ENCODE results near the gene ACMSD. TPM values are rescaled to one million over a fixed set of nuclear protein-coding genes. Genes with fewer than 3 reads are reported as not detected.
"Not testable (repeated sequence)": the region's sequence is repeated elsewhere in the genome, so short reads cannot be mapped to it uniquely, and the experiment has no call there.

Gene ACMSD
- not detected for total RNA-seq

DNA sequence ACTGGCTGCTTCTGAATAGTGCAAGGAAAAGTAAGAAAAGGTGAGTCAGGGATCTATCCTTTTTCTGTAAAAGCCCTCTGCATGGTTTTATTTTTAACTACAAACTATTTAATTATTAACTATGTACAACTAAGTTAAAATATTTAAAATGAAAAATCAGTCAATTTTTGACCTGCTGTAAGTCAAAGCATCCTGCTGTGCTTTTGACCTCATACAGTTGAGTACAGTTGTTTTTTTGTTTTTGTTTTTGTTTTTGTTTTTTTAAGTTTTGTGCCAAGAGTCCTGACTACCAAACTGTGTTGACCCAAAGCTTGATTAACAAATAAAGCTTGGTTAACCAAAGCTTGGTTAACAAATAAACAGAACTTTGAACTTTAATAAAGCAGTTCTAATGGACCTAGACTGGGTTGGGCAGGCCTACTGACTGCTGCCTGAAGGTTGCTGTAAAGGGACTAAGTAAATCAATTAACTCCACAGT, at the start of gene ACMSD:
ACMSD (plus strand) TSS at position 474 of the 478 bp plus-strand sequence. CDS start 67 bp downstream, outside the sequence.
- Mint-ChIP-seq H3K4me3 (no peak within 1 kb of the TSS), H3K36me3 (peaks cover 3% of the 10 kb centered on the region), H3K27ac (no peak within 1 kb of the TSS), H3K9me3 (ENCODE audit: low read depth) (peaks cover 4% of the 10 kb centered on the region), H3K4me1 (no peaks in the 10 kb centered on the region), H3K27me3 (peaks cover 53% of the 10 kb centered on the region)
- no peak for ATAC-seq
- DNase-seq, result no peak
- CTCF ChIA-PET, result no interaction called here

DNA sequence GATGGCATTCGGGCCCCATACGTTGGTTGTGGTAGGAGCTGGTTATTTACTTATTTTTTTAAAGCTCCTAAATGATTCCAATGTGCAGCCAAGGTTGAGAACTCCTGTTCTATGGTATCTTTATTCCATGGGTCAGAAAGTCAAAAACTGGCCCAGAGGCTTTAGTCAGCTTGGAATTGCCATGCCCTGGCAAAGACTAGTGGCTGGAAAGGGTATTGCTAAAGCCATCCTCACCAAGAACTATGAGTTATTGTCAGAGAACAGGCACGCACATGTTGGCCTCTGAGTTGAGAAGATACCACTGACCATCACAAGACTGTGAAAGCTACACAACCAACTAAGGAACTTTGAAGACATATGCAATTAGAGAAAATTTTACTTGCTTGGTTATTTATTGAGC, 47.9 kb upstream of the ACMSD start:
- Mint-ChIP-seq H3K27ac (no peak overlapping the region), H3K9me3 (ENCODE audit: low read depth) (no peaks in the 10 kb centered on the region)
- CTCF ChIA-PET, result no interaction called here

DNA sequence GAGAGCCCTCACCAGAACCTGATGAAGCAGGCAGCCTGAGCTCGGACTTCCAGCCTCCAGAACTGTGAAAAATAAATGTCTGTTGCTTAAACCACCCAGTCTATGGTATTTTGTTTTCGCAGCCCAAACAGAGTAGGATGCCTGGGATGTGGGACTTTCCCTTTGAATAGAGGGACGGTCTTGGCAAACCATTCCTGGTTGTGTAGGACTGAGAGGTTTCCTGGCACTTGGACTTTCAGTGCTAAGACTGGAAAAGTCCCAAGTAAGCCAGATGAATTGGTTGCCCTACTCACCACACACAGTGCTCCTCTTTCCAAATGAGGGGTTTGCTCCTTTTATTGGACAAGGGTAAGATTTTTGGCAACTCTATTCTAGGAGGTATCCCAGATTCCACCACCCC, 46.8 kb upstream of the ACMSD start:
- Mint-ChIP-seq H3K4me3 (no peak overlapping the region), H3K36me3 (no peaks in the 10 kb centered on the region), H3K27me3 (peaks cover 12% of the 10 kb centered on the region), H3K27ac (no peak overlapping the region), H3K4me1 (peaks cover 4% of the 10 kb centered on the region), H3K9me3 (ENCODE audit: low read depth) (no peaks in the 10 kb centered on the region)
- ATAC-seq, result no peak
- no peak for DNase-seq
- CTCF ChIA-PET, result no interaction called here

More for the DNA sequence above, 47.9 kb upstream of the ACMSD start:
- peaks cover 8% of the 10 kb centered on the region for H3K27me3 Mint-ChIP-seq
- no peaks in the 10 kb centered on the region for H3K36me3 Mint-ChIP-seq
- DNase-seq, result no peak
- peaks cover 4% of the 10 kb centered on the region for H3K4me1 Mint-ChIP-seq
- ATAC-seq, result no peak
- no peak overlapping the region for H3K4me3 Mint-ChIP-seq

DNA sequence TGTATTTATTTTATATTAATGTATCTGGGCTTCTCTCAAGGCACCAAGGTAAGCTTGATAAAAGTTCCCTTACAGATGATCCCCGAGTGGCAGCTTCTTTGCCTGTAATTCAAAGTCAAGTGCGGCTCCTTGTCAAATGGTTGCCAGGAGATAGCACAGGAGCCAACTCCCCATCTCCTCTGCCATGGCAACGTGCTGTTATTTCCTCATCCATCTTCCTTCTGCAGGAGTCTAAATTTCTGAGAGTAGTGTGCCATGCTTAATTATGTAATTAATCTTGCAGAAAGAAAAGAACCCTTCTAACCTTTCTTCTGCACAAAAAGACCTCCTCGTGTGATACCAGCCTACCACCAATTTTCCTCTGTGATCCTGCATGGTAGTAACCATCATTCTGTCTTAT, 46.2 kb upstream of the ACMSD start:
- ATAC-seq (no peak), DNase-seq (no peak)
- H3K36me3 Mint-ChIP-seq, result no peaks in the 10 kb centered on the region
- no peak overlapping the region for H3K4me3 Mint-ChIP-seq
- H3K9me3 Mint-ChIP-seq (ENCODE audit: low read depth), result no peaks in the 10 kb centered on the region
- CTCF ChIA-PET, result no interaction called here
- H3K27ac Mint-ChIP-seq, result no peak overlapping the region
- peaks cover 12% of the 10 kb centered on the region for H3K27me3 Mint-ChIP-seq
- peaks cover 4% of the 10 kb centered on the region for H3K4me1 Mint-ChIP-seq

GRCh38 chr2:134795765-134796164, 42.7 kb upstream of the ACMSD start:
- CTCF ChIA-PET, result no interaction called here
- Mint-ChIP-seq H3K36me3 (no peaks in the 10 kb centered on the region), H3K4me3 (no peak overlapping the region), H3K4me1 (no peaks in the 10 kb centered on the region), H3K9me3 (ENCODE audit: low read depth) (no peaks in the 10 kb centered on the region), H3K27me3 (peaks cover 24% of the 10 kb centered on the region), H3K27ac (no peak overlapping the region)
- DNase-seq, result no peak
- no peak for ATAC-seq

DNA sequence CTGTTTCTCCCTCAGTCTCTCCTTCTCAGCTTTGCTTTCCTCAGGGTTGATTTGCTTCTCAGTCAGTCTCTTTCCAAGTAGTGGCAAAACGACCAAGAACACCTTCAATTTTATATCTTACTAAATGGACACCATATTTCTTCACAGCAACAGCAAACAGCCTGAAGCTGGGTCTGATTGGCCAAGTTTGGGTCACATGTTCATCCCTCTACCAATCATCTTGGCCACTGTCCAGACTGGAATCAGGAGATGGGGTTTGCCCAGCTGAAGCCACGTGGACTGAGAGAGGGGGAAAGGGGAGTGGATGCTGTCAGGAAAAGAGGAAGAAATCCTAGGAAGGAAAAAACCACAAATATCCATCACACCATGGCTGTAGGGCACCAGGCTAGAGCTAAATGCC, 42.0 kb upstream of the ACMSD start:
- DNase-seq, result no peak
- Mint-ChIP-seq H3K27ac (no peak overlapping the region), H3K27me3 (peaks cover 24% of the 10 kb centered on the region)

GRCh38 chr2:134799936-134800335, 38.5 kb upstream of the ACMSD start:
- Mint-ChIP-seq H3K27ac (no peak overlapping the region), H3K9me3 (ENCODE audit: low read depth) (peaks cover 4% of the 10 kb centered on the region), H3K36me3 (no peaks in the 10 kb centered on the region), H3K4me3 (no peak overlapping the region), H3K4me1 (peaks cover 7% of the 10 kb centered on the region), H3K27me3 (peaks cover 19% of the 10 kb centered on the region)
- DNase-seq, result no peak
- no peak for ATAC-seq
- CTCF ChIA-PET, result no interaction called here

More for the DNA sequence above, 42.0 kb upstream of the ACMSD start:
- ATAC-seq, result no peak
- CTCF ChIA-PET, result no interaction called here
- Mint-ChIP-seq H3K4me1 (no peaks in the 10 kb centered on the region), H3K9me3 (ENCODE audit: low read depth) (no peaks in the 10 kb centered on the region), H3K36me3 (no peaks in the 10 kb centered on the region), H3K4me3 (no peak overlapping the region)

GRCh38 chr2:134800341-134800740, 38.1 kb upstream of the ACMSD start:
- Mint-ChIP-seq H3K9me3 (ENCODE audit: low read depth) (peaks cover 4% of the 10 kb centered on the region), H3K4me1 (peaks cover 7% of the 10 kb centered on the region), H3K27me3 (peaks cover 19% of the 10 kb centered on the region), H3K36me3 (no peaks in the 10 kb centered on the region), H3K4me3 (no peak overlapping the region), H3K27ac (no peak overlapping the region)
- DNase-seq, result no peak
- no peak for ATAC-seq
- CTCF ChIA-PET, result no interaction called here

DNA sequence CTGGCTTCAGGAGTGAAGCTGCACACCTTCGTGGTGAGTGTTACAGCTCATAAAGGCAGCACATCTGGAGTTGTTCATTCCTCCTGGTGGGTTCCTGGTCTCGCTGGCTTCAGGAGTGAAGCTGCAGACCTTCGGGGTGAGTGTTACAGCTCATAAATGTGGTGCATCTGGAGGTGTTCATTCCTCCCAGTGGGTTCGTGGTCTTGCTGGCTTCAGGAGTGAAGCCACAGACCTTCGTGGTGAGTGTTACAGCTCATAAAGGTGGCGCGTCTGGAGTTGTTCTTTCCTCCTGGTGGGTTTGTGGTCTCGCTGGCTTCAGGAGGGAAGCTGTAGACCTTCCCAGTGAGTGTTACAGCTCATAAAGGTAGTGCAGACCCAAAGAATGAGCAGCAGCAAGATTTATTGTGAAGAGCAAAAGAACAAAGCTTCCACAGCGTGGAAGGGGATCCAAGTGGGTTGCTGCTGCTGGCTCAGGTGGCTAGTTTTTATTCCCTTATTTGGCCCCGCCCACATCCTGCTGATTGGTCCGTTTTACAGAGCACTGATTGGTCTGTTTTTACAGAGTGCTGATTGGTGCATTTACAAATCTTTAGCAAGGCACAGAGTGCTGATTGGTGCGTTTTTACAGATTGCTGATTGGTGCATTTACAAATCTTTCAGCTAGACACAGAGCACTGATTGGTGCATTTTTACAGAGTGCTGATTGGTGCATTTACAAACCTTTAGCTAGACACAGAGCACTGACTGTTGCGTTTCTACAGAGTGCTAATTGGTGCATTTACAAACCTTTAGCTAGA, 34.6 kb upstream of the ACMSD start:
- H3K9me3 Mint-ChIP-seq (ENCODE audit: low read depth); H3K4me3 Mint-ChIP-seq; H3K27ac Mint-ChIP-seq; ATAC-seq; H3K4me1 Mint-ChIP-seq; H3K36me3 Mint-ChIP-seq; CTCF ChIA-PET: not testable (repeated sequence)
- peaks cover 12% of the 10 kb centered on the region for H3K27me3 Mint-ChIP-seq
- DNase-seq, result peak; percentile 57

DNA sequence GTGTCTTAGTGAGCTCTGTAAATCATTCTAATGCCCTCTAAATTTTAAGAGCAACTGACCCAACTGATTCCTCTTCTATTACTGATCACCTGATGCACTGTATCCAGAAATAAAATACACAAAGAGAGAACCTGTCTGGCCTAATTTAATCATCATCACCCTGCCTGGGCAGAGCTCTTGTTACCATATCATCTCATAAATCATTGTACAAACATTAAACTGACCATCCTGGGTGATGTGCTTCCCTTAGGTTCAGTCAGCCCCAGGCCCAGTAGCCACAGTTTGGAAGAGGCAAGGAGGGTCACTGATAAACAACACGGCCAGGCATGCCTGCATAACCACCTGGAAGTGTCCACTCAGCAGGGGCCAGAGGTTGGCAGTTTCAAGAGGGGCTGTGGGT, 22.7 kb upstream of the ACMSD start:
- Mint-ChIP-seq H3K36me3 (no peaks in the 10 kb centered on the region), H3K27me3 (peaks cover 4% of the 10 kb centered on the region), H3K9me3 (ENCODE audit: low read depth) (peaks cover 6% of the 10 kb centered on the region), H3K27ac (no peak overlapping the region), H3K4me1 (no peaks in the 10 kb centered on the region), H3K4me3 (no peak overlapping the region)
- CTCF ChIA-PET, result no interaction called here
- ATAC-seq (no peak), DNase-seq (no peak)

DNA sequence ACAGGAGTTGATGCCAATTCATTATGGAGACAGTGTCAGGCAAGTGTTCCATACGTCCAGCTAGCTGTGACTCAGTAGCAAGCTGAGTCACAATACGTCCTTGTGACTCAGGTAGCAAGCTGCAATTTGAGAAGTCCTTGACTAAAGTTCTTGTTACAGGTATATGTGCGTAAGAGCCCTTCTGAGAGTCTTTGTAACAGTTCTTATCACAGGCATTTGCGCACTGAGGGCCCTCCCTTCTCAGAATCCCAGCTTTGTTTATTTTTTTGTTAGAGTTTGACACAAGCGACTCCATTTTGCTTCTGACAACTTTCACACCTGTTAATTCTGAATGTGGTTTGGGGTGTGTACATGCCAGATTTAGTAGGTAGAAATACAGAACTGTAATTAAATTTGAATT, 20.1 kb upstream of the ACMSD start:
- Mint-ChIP-seq H3K27me3 (peaks cover 9% of the 10 kb centered on the region), H3K9me3 (ENCODE audit: low read depth) (no peaks in the 10 kb centered on the region), H3K36me3 (no peaks in the 10 kb centered on the region), H3K4me3 (no peak overlapping the region), H3K27ac (no peak overlapping the region), H3K4me1 (no peaks in the 10 kb centered on the region)
- DNase-seq (no peak), ATAC-seq (no peak)
- CTCF ChIA-PET, result no interaction called here

DNA sequence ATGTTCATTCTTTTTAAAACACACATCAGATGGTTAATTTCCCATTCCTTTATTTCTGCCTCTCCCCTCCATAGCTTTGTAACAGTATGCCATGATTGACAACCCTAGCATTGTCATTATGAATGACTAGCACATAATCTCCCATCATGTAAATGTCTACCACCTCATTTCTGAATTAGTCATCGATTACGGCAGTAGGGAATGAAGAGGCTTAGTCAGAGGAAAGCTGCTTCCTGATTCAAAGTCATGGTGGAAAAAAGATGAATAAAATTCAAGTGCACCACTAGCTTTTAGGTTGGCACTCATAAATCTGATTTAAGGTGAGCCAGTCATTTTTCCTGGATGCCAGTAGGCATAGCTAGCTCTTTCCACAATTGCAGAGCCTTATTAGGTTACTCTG, 19.1 kb upstream of the ACMSD start:
- ATAC-seq, result no peak
- DNase-seq, result no peak
- Mint-ChIP-seq H3K27me3 (peaks cover 7% of the 10 kb centered on the region), H3K9me3 (ENCODE audit: low read depth) (no peaks in the 10 kb centered on the region), H3K36me3 (no peaks in the 10 kb centered on the region), H3K4me1 (no peaks in the 10 kb centered on the region), H3K4me3 (no peak overlapping the region), H3K27ac (no peak overlapping the region)
- CTCF ChIA-PET, result no interaction called here

DNA sequence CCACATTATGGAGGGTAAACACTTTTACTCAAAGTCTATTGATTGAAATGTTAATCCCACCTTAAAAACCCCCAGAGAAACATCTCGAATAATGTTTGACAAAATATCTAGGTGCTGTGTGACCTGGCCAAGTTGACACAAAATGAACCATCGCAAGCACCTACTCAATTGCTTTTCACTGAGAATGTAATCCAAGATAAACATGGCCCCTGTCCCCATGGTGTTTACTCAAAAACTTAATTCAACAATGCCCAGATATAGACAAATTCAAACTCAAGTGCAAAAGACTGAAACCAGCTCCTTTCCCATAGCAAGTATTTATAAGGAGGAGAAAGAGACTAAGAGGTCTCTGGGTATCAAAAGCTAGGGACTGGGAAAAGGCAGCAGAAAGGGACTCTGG, 15.0 kb upstream of the ACMSD start:
- no peaks in the 10 kb centered on the region for H3K4me1 Mint-ChIP-seq
- H3K9me3 Mint-ChIP-seq (ENCODE audit: low read depth), result no peaks in the 10 kb centered on the region
- no peaks in the 10 kb centered on the region for H3K36me3 Mint-ChIP-seq
- ATAC-seq (no peak), DNase-seq (no peak)
- no peak overlapping the region for H3K4me3 Mint-ChIP-seq
- H3K27me3 Mint-ChIP-seq, result peaks cover 7% of the 10 kb centered on the region
- CTCF ChIA-PET, result no interaction called here
- no peak overlapping the region for H3K27ac Mint-ChIP-seq

GRCh38 chr2:134823832-134824231, 14.6 kb upstream of the ACMSD start:
- CTCF ChIA-PET, result no interaction called here

More at GRCh38 chr2:134823832-134824231, 14.6 kb upstream of the ACMSD start:
- H3K27ac Mint-ChIP-seq, result no peak overlapping the region
- no peak for ATAC-seq
- H3K4me3 Mint-ChIP-seq, result no peak overlapping the region
- H3K27me3 Mint-ChIP-seq, result peaks cover 7% of the 10 kb centered on the region
- DNase-seq, result no peak
- H3K36me3 Mint-ChIP-seq, result no peaks in the 10 kb centered on the region
- no peaks in the 10 kb centered on the region for H3K4me1 Mint-ChIP-seq
- no peaks in the 10 kb centered on the region for H3K9me3 Mint-ChIP-seq (ENCODE audit: low read depth)
